GM21390 (cell line): ENCODE data around the gene CNGA4.
"Not testable (repeated sequence)": the region's sequence is repeated elsewhere in the genome, so short reads cannot be mapped to it uniquely, and the experiment has no call there.

Source experiments
- ATAC-seq: cut with Tn5 transposase; IDR thresholded peaks from one replicate; pipeline ENCODE4 v1.9.1; 2021; ENCODE audit not compliant: unreplicated experiment

CNGA4 gene

GRCh38 chr11:6224421-6224820, 14.5 kb upstream of the CNGA4 start:
- no peak for ATAC-seq

- ATAC-seq: no peak
Measured at GRCh38 chr11:6225024-6225423, 13.9 kb upstream of the CNGA4 start.

GRCh38 chr11:6225896-6226295, 13.0 kb upstream of the CNGA4 start:
- ATAC-seq: no peak

GRCh38 chr11:6228520-6228919, 10.4 kb upstream of the CNGA4 start:
- no peak for ATAC-seq

- no peak for ATAC-seq
Measured at GRCh38 chr11:6229911-6230310, 9.0 kb upstream of the CNGA4 start.

GRCh38 chr11:6232899-6233298, 6.0 kb upstream of the CNGA4 start:
- ATAC-seq: no peak

- ATAC-seq: no peak
Measured at GRCh38 chr11:6233984-6234386, 4.9 kb upstream of the CNGA4 start.

- ATAC-seq: peak; percentile 95
Measured at GRCh38 chr11:6234387-6235107, 4.3 kb upstream of the CNGA4 start, which contains the start of gene FHIP1B. TSS of gene FHIP1B (minus strand) at chr11:6234636. CDS start at chr11:6224516, 10,120 bp downstream.

- ATAC-seq: no peak
Measured at GRCh38 chr11:6237266-6237665, 1.6 kb upstream of the CNGA4 start.

GRCh38 chr11:6237761-6238302, 1.1 kb upstream of the CNGA4 start:
- ATAC-seq: no peak

- no peak for ATAC-seq
Measured at GRCh38 chr11:6240139-6240538, 1.2 kb downstream of the CNGA4 start.

GRCh38 chr11:6240781-6241180, 1.9 kb downstream of the CNGA4 start:
- ATAC-seq: no peak

GRCh38 chr11:6241316-6241715, 2.4 kb downstream of the CNGA4 start:
- no peak for ATAC-seq

GRCh38 chr11:6245536-6245935, 6.6 kb downstream of the CNGA4 start:
- ATAC-seq: no peak

GRCh38 chr11:6248248-6248647, 9.4 kb downstream of the CNGA4 start:
- ATAC-seq: no peak

- ATAC-seq: not testable (repeated sequence)
Measured at GRCh38 chr11:6248897-6249296, 10.0 kb downstream of the CNGA4 start.

- no peak for ATAC-seq
Measured at GRCh38 chr11:6249770-6250555, 11.1 kb downstream of the CNGA4 start.

GRCh38 chr11:6251120-6251733, 12.3 kb downstream of the CNGA4 start:
- peak; percentile 85 for ATAC-seq

GRCh38 chr11:6251990-6252473, 13.1 kb downstream of the CNGA4 start:
- no peak for ATAC-seq

- peak; percentile 65 for ATAC-seq
Measured at GRCh38 chr11:6253197-6253596, 14.3 kb downstream of the CNGA4 start.

- ATAC-seq: no peak
Measured at GRCh38 chr11:6258141-6258540, 19.3 kb downstream of the CNGA4 start.
